KMS-11 (cell line): ENCODE results near the gene FKBP7.

ENCODE experiments used
- H2AFZ ChIP-seq: fragments of 200-600 bp; sonication (generic); 2 replicates; pipeline ENCODE4 v1.6.1; 2016; ENCODE audit warnings: antibody characterized with exemption, mixed run types, low read depth
- H3K27ac ChIP-seq: fragments of 200-600 bp; sonication (generic); 2 replicates; pipeline ENCODE4 v1.6.1; 2016; ENCODE audit warnings: mild to moderate bottlenecking, mixed run types
- H3K27me3 ChIP-seq: fragments of 200-600 bp; sonication (generic); 2 replicates; pipeline ENCODE4 v1.6.1; 2017; ENCODE audit warnings: mild to moderate bottlenecking, low read depth, mixed run types, moderate library complexity; ENCODE audit not compliant: insufficient read depth
- H3K36me3 ChIP-seq: fragments of 200-600 bp; sonication (generic); 2 replicates; pipeline ENCODE4 v1.6.1; 2017; ENCODE audit warnings: mild to moderate bottlenecking, mixed run types; ENCODE audit not compliant: insufficient read depth
- H3K4me1 ChIP-seq: fragments of 200-600 bp; sonication (generic); 2 replicates; pipeline ENCODE4 v1.6.1; 2016; ENCODE audit warnings: mild to moderate bottlenecking, low read depth, mixed run types; ENCODE audit not compliant: poor library complexity, severe bottlenecking
- H3K4me2 ChIP-seq: fragments of 200-600 bp; sonication (generic); 2 replicates; pipeline ENCODE4 v1.7.0; 2016; ENCODE audit warnings: mild to moderate bottlenecking, mixed run types
- H3K4me3 ChIP-seq: fragments of 200-600 bp; sonication (generic); IDR thresholded peaks from 2 replicates; pipeline ENCODE4 v1.6.1; 2017; ENCODE audit warnings: low read depth, low read length, mixed read lengths; ENCODE audit not compliant: insufficient read depth
- H3K79me2 ChIP-seq: fragments of 200-600 bp; sonication (generic); 2 replicates; pipeline ENCODE4 v1.6.1; 2016; ENCODE audit warnings: low read depth, mixed run types; ENCODE audit not compliant: insufficient read depth
- H3K9ac ChIP-seq: fragments of 200-600 bp; sonication (generic); 2 replicates; pipeline ENCODE4 v1.6.1; 2016; ENCODE audit warnings: mild to moderate bottlenecking, mixed run types
- H4K20me1 ChIP-seq: fragments of 200-600 bp; sonication (generic); 2 replicates; pipeline ENCODE4 v1.6.1; 2016; ENCODE audit warnings: mild to moderate bottlenecking, mixed run types; ENCODE audit not compliant: insufficient read depth
- TF ChIP-seq, protein P1 (sequence below): fragments of 200-600 bp; sonication (generic); conservative IDR thresholded peaks from 2 replicates; pipeline ENCODE4 v1.6.1; 2017; ENCODE audit warnings: low read depth, mild to moderate bottlenecking, antibody characterized with exemption, low read length, moderate library complexity, mixed read lengths

The FKBP7 gene

DNA sequence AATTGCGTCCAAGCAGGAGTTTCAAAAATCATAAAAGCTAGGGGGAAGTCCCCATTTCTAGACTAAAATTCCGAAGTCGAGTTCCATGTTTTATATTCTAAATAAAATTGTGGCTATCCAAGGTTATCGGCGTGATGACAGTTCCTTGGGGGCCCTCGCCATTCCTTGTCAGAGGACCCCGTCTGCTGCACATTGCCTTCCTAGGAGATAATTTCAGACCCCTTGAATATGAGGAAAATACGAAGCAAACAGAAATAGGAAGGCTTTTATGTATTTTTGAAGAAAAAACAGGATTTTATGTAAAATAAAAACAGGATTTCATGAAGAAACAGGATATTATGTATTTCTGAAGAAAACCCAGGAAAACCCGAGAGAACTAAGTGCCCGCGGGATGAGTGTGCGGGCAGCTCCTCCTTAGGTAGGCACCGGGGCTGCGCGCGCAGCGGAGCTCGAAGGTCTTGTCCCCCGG lies 1.4 kb upstream of the FKBP7 start:
- Histone ChIP-seq H3K36me3 (no peaks in the 10 kb centered on the region), H3K27me3 (no peaks in the 10 kb centered on the region), H3K79me2 (peaks cover 22% of the 10 kb centered on the region; the same call in 1 of the 2 replicates), H4K20me1 (no peaks in the 10 kb centered on the region), H2AFZ (peak overlapping the region; percentile 99), H3K4me3 (peak overlapping the region; percentile 51), H3K9ac (peak overlapping the region; percentile 55; the same call in 1 of the 2 replicates), H3K27ac (peak overlapping the region; percentile 38), H3K4me1 (peaks cover 38% of the 10 kb centered on the region), H3K4me2 (peak overlapping the region; percentile 89)
- TF ChIP-seq, protein P1, sequence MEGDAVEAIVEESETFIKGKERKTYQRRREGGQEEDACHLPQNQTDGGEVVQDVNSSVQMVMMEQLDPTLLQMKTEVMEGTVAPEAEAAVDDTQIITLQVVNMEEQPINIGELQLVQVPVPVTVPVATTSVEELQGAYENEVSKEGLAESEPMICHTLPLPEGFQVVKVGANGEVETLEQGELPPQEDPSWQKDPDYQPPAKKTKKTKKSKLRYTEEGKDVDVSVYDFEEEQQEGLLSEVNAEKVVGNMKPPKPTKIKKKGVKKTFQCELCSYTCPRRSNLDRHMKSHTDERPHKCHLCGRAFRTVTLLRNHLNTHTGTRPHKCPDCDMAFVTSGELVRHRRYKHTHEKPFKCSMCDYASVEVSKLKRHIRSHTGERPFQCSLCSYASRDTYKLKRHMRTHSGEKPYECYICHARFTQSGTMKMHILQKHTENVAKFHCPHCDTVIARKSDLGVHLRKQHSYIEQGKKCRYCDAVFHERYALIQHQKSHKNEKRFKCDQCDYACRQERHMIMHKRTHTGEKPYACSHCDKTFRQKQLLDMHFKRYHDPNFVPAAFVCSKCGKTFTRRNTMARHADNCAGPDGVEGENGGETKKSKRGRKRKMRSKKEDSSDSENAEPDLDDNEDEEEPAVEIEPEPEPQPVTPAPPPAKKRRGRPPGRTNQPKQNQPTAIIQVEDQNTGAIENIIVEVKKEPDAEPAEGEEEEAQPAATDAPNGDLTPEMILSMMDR, result no peak

DNA sequence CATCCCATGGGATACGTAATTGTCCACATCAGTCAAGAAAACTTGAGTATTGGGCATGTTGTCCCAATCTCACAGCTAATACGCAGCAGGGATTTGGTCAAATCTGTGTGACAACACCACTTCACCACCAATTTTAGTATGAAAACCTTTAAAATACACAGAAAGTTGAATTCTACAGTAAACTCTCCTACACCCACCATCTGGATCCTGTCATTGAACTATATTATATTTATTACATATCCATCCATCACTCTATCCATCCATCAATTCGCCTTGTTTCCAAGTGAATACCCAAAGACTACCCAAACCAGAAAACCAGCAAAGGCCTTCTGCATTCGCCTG lies 846 bp upstream of the FKBP7 start:
- TF ChIP-seq, protein P1, result peak; percentile 34; the same call in 1 of the 2 replicates
- Histone ChIP-seq H3K4me3 (no peak overlapping the region), H3K9ac (peak overlapping the region; percentile 71; the same call in 1 of the 2 replicates), H3K27me3 (no peaks in the 10 kb centered on the region), H3K4me1 (peaks cover 38% of the 10 kb centered on the region), H3K4me2 (peak overlapping the region; percentile 89), H3K36me3 (no peaks in the 10 kb centered on the region), H3K79me2 (peaks cover 22% of the 10 kb centered on the region; the same call in 1 of the 2 replicates), H4K20me1 (no peaks in the 10 kb centered on the region), H3K27ac (peak overlapping the region; percentile 86; the same call in 1 of the 2 replicates), H2AFZ (peak overlapping the region; percentile 99; the same call in 1 of the 2 replicates)

DNA sequence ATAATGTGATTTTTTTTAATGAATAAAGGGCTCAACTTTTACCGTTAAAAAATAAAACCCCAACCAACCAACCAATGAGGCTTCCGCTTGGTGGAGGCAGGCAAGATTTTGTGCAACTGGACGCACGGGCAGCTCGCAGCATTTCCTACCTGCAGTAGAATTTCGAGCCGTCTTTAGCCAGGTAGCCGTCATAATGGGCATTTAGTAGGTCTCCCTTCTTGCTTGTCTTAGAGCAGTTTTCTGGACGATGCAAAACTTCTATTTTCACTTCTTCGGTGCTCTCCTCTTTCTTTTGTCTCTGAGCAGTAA lies 316 bp downstream of the FKBP7 start:
- peaks cover 16% of the 10 kb centered on the region; the same call in 1 of the 2 replicates for H3K79me2 ChIP-seq
- H3K27ac ChIP-seq, result peak overlapping the region; percentile 86
- H3K4me2 ChIP-seq, result peak overlapping the region; percentile 89
- H3K36me3 ChIP-seq, result no peaks in the 10 kb centered on the region
- TF ChIP-seq, protein P1, result no peak
- H4K20me1 ChIP-seq, result no peaks in the 10 kb centered on the region
- no peaks in the 10 kb centered on the region for H3K27me3 ChIP-seq
- H3K4me1 ChIP-seq, result peaks cover 38% of the 10 kb centered on the region
- H3K9ac ChIP-seq, result peak overlapping the region; percentile 71
- no peak overlapping the region for H3K4me3 ChIP-seq
- H2AFZ ChIP-seq, result peak overlapping the region; percentile 99

DNA sequence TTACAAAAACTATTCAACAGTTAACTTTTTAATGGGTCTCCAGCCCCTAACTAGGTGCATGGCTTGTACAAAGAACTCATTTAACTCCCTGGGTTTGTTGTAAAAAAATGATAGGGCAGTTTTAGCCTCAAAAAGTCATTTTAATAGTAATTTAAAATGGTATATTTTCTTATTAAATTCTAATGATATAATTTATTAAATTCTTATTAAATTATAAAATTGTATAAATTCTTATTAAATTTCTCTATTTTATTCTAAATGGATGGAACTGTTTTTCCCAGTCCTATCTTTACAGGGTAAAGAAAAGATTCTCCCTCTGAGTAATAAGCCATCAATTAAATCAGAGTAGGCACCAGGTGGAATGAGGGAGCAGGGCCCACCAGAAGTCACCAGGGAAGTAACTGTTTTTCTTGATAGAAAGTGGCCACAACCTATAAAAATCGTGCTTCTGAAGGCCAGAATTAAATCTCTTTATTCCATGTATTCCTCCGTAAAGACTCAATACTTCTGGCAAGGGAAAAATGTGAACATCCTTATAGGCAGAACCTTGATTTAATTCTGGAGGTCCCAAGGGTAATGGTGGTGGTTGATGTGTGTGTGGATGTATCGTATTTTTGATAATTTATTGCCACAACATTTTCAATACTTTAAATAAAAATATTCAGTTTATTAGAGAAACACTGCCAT lies 814 bp downstream of the FKBP7 start:
- Histone ChIP-seq H3K79me2 (peaks cover 13% of the 10 kb centered on the region; the same call in 1 of the 2 replicates), H2AFZ (peak overlapping the region; percentile 99), H3K27ac (peak overlapping the region; percentile 86), H3K4me3 (no peak overlapping the region), H3K4me1 (peaks cover 36% of the 10 kb centered on the region), H3K36me3 (no peaks in the 10 kb centered on the region), H3K27me3 (no peaks in the 10 kb centered on the region), H4K20me1 (no peaks in the 10 kb centered on the region), H3K4me2 (peak overlapping the region; percentile 89), H3K9ac (peak overlapping the region; percentile 71)
- TF ChIP-seq, protein P1, result no peak
